Spleen (tissue), 7 donors: Measurements from ENCODE around the gene SCP2.

Source experiments
- POLR2A ChIP-seq, 3 donors: fragments of 450-650 bp; IDR thresholded peaks; one replicate each; pipeline ENCODE4 v1.5.1; 2017; ENCODE audit warnings: antibody characterized with exemption in 3 of 3, mild to moderate bottlenecking in 1 of 3
- TF ChIP-seq, protein P1 (sequence below), 11 experiments: fragments of 200-600 bp in 7 of 11; fragments of 450-650 bp in 4 of 11; sonication (generic) in 4 of 11; IDR thresholded peaks in 8 of 11; conservative IDR thresholded peaks in 3 of 11; 1 replicate in 7 of 11; 2 replicates in 4 of 11; pipeline versions ENCODE4 v1.4.0 to v1.8.0; 2016 to 2021; ENCODE audit warnings: antibody characterized with exemption in 11 of 11, inconsistent platforms in 4 of 11, mild to moderate bottlenecking in 1 of 11
- donor health status: DM: no; HTN: no; CAD: no; lungs with moderate emphysema.
- donor health status: DM: no; HTN: no; CAD: no.
- donor health status: DM: no; HTN: no; CAD: no.

DNA sequence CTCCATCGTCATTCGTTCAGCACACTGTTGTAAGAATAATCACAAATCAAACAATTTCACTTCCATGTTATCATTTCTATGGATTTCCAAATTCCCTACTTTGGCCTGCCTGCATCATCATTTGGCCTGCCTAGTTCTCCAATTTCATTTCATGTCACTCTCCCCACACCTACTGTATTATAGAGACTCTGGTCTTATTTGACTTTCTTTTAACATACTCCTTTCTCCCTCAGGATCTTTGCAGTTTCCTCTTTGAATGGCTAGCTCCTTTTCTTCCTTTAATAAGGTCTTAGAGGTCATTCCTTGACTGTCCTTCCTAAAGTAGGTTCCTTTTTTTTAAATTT, 98.7 kb downstream of the SCP2 start:
- TF ChIP-seq, protein P1, sequence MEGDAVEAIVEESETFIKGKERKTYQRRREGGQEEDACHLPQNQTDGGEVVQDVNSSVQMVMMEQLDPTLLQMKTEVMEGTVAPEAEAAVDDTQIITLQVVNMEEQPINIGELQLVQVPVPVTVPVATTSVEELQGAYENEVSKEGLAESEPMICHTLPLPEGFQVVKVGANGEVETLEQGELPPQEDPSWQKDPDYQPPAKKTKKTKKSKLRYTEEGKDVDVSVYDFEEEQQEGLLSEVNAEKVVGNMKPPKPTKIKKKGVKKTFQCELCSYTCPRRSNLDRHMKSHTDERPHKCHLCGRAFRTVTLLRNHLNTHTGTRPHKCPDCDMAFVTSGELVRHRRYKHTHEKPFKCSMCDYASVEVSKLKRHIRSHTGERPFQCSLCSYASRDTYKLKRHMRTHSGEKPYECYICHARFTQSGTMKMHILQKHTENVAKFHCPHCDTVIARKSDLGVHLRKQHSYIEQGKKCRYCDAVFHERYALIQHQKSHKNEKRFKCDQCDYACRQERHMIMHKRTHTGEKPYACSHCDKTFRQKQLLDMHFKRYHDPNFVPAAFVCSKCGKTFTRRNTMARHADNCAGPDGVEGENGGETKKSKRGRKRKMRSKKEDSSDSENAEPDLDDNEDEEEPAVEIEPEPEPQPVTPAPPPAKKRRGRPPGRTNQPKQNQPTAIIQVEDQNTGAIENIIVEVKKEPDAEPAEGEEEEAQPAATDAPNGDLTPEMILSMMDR (IDR thresholded peaks at IDR 0.05 in 8 of 11, conservative IDR thresholded peaks at IDR 0.05 in 3 of 11) = no peak
- TF ChIP-seq POLR2A (IDR thresholded peaks at IDR 0.05) = no peak
